H1 (cell line): ENCODE data around the gene VIPR1. TPM values are rescaled to one million over a fixed set of nuclear protein-coding genes. Genes with fewer than 3 reads are reported as not detected.

Source experiments
- CTCF ChIA-PET: fragments of 300-600 bp; sonication (Branson Sonifier 250); formaldehyde crosslinking; loops from one replicate; lab custom pipeline; 2021; ENCODE audit not compliant: partially characterized antibody; lab: Charles Lee
- POLR2A ChIA-PET: fragments of 300-600 bp; sonication (Branson Sonifier 250); formaldehyde crosslinking; loops from one replicate; lab custom pipeline; 2021; ENCODE audit warnings: inconsistent platforms; ENCODE audit not compliant: partially characterized antibody; lab: Charles Lee
- DNase-seq, 2 experiments: peaks; one replicate each; pipeline versions ENCODE4 v3.0.0 to v3.0.0-alpha.2; 2010 to 2022; ENCODE audit warnings: low spot score in 2 of 2, low read depth in 1 of 2, mixed read lengths in 1 of 2
- FAIRE-seq: peaks from 2 replicates; lab custom pipeline; 2011; peaks lifted over from hg19 to GRCh38; lab: Jason Lieb, UNC
- H2AFZ ChIP-seq: 2 replicates; pipeline ENCODE4 v1.8.1; 2012; ENCODE audit warnings: low read length, inconsistent platforms
- H2AK5ac ChIP-seq: 2 replicates; pipeline ENCODE4 v1.6.1; 2013; ENCODE audit warnings: low read depth, low read length
- H2BK120ac ChIP-seq: replicated peaks from 2 replicates; pipeline ENCODE3; 2013; ENCODE audit warnings: low read depth, low read length, inconsistent platforms
- H2BK12ac ChIP-seq: 2 replicates; pipeline ENCODE4 v1.6.1; 2013; ENCODE audit warnings: low read depth, low read length
- H2BK15ac ChIP-seq: 2 replicates; pipeline ENCODE4 v1.6.1; 2013; ENCODE audit warnings: low read length
- H2BK20ac ChIP-seq: 2 replicates; pipeline ENCODE4 v1.6.1; 2013; ENCODE audit warnings: low read length
- H2BK5ac ChIP-seq: 2 replicates; pipeline ENCODE4 v1.6.1; 2013; ENCODE audit warnings: low read depth, low read length
- H3K14ac ChIP-seq: 2 replicates; pipeline ENCODE4 v1.6.1; 2013; ENCODE audit warnings: inconsistent platforms; ENCODE audit not compliant: insufficient read length
- H3K18ac ChIP-seq: 2 replicates; pipeline ENCODE4 v1.6.1; 2013; ENCODE audit warnings: low read length; ENCODE audit errors: extremely low read depth
- H3K23ac ChIP-seq: 2 replicates; pipeline ENCODE4 v1.6.1; 2013; ENCODE audit warnings: inconsistent platforms; ENCODE audit not compliant: insufficient read length
- H3K23me2 ChIP-seq: 2 replicates; pipeline ENCODE4 v1.6.1; 2013; ENCODE audit warnings: low read depth, low read length
- H3K27ac ChIP-seq: 2 replicates; pipeline ENCODE4 v1.6.1; 2011; ENCODE audit warnings: low read depth, low read length, inconsistent platforms
- H3K27me3 ChIP-seq, 4 experiments: replicated peaks in 1 of 4; 1 replicate in 1 of 4; 2 replicates in 3 of 4; pipeline versions ENCODE4 v1.6.1 to v1.8.1; 2011 to 2013; ENCODE audit warnings: low read length in 3 of 4, mild to moderate bottlenecking in 3 of 4, inconsistent platforms in 2 of 4, mixed read lengths in 2 of 4, moderate library complexity in 1 of 4; ENCODE audit not compliant: control insufficient read depth in 3 of 4, insufficient read depth in 3 of 4; ENCODE audit errors: extremely low read depth in 1 of 4
- H3K36me3 ChIP-seq, 4 experiments: 2 replicates each; pipeline versions ENCODE4 v1.6.1 to v1.8.1; 2011 to 2013; ENCODE audit warnings: mild to moderate bottlenecking in 4 of 4, low read length in 3 of 4, moderate library complexity in 2 of 4, control low read depth in 1 of 4, inconsistent platforms in 1 of 4; ENCODE audit not compliant: insufficient read depth in 4 of 4, control insufficient read depth in 2 of 4
- H3K4ac ChIP-seq: replicated peaks from 2 replicates; pipeline ENCODE3; 2013; ENCODE audit warnings: low read length, low read depth, mixed read lengths, inconsistent platforms; ENCODE audit not compliant: insufficient read length
- H3K4me1 ChIP-seq, 4 experiments: replicated peaks in 1 of 4; 1 replicate in 1 of 4; 2 replicates in 3 of 4; pipeline versions ENCODE4 v1.6.1 to v1.8.1; 2011 to 2013; ENCODE audit warnings: low read length in 3 of 4, inconsistent platforms in 2 of 4, mixed read lengths in 1 of 4; ENCODE audit not compliant: insufficient read depth in 4 of 4, control insufficient read depth in 3 of 4
- H3K4me2 ChIP-seq, 2 experiments: 2 replicates each; pipeline versions ENCODE4 v1.6.1 to v1.8.1; 2011 to 2013; ENCODE audit warnings: low read depth in 2 of 2, low read length in 2 of 2, control low read depth in 1 of 2, inconsistent platforms in 1 of 2, mild to moderate bottlenecking in 1 of 2; ENCODE audit not compliant: insufficient read depth in 1 of 2
- H3K4me3 ChIP-seq, 4 experiments: fragments of 200-600, 300-600 bp in 1 of 4; sonication (generic), shearing (Covaris generic), sonication (Bioruptor Twin) in 1 of 4; 2 replicates each; pipeline versions ENCODE4 v1.5.1 to v1.8.1; 2011 to 2016; ENCODE audit warnings: low read length in 4 of 4, low read depth in 3 of 4, control low read depth in 2 of 4, inconsistent platforms in 2 of 4, mild to moderate bottlenecking in 2 of 4, mixed read lengths in 1 of 4, moderate library complexity in 1 of 4; ENCODE audit not compliant: insufficient read depth in 2 of 4; ENCODE audit errors: extremely low read depth in 1 of 4
- H3K56ac ChIP-seq: replicated peaks from 2 replicates; pipeline ENCODE3; 2013; ENCODE audit warnings: low read depth, mild to moderate bottlenecking, mixed read lengths, low read length, inconsistent platforms; ENCODE audit not compliant: insufficient read length
- H3K79me1 ChIP-seq: 2 replicates; pipeline ENCODE4 v1.6.1; 2013; ENCODE audit warnings: low read depth, low read length, control low read depth
- H3K79me2 ChIP-seq, 2 experiments: 2 replicates each; pipeline versions ENCODE4 v1.6.1 to v1.8.1; 2012 to 2013; ENCODE audit warnings: low read length in 2 of 2, mild to moderate bottlenecking in 2 of 2, inconsistent platforms in 1 of 2; ENCODE audit not compliant: insufficient read depth in 2 of 2, control insufficient read depth in 1 of 2
- H3K9ac ChIP-seq, 4 experiments: replicated peaks in 1 of 4; 1 replicate in 1 of 4; 2 replicates in 3 of 4; pipeline versions ENCODE4 v1.6.1 to v1.8.1; 2011 to 2013; ENCODE audit warnings: low read depth in 3 of 4, low read length in 3 of 4, control low read depth in 2 of 4, mild to moderate bottlenecking in 2 of 4, moderate library complexity in 2 of 4, inconsistent platforms in 1 of 4; ENCODE audit errors: extremely low read depth in 1 of 4
- H3K9me3 ChIP-seq, 2 experiments: 2 replicates each; pipeline versions ENCODE4 v1.6.1 to v1.8.1; 2012 to 2013; ENCODE audit warnings: mild to moderate bottlenecking in 2 of 2, moderate library complexity in 2 of 2, control low read depth in 1 of 2, inconsistent platforms in 1 of 2, low read depth in 1 of 2, low read length in 1 of 2, mixed read lengths in 1 of 2; ENCODE audit not compliant: insufficient read depth in 2 of 2
- H4K20me1 ChIP-seq, 2 experiments: replicated peaks in 1 of 2; 2 replicates each; pipeline versions ENCODE3 to v1.8.1; 2011 to 2013; ENCODE audit warnings: inconsistent platforms in 2 of 2, low read length in 2 of 2, mild to moderate bottlenecking in 1 of 2; ENCODE audit not compliant: insufficient read depth in 2 of 2, control insufficient read depth in 1 of 2
- H4K5ac ChIP-seq: 2 replicates; pipeline ENCODE4 v1.6.1; 2013; ENCODE audit warnings: low read length, low read depth, mixed read lengths, inconsistent platforms; ENCODE audit not compliant: insufficient read length
- H4K8ac ChIP-seq: 2 replicates; pipeline ENCODE4 v1.8.0; 2013; ENCODE audit warnings: mild to moderate bottlenecking, moderate library complexity, low read length, inconsistent platforms; ENCODE audit not compliant: insufficient read depth; ENCODE audit errors: extremely low read depth
- H4K91ac ChIP-seq: replicated peaks from 2 replicates; pipeline ENCODE3; 2013; ENCODE audit warnings: low read length, mixed read lengths, inconsistent platforms; ENCODE audit not compliant: insufficient read length
- BRCA1 ChIP-seq: IDR thresholded peaks from 2 replicates; pipeline ENCODE4 v1.6.1; 2012; ENCODE audit warnings: low read depth, low read length, improper control_type of control experiment
- CBX5 ChIP-seq: fragments of 300-800, 300-1000 bp; sonication (generic); IDR thresholded peaks from 2 replicates; pipeline ENCODE4 v1.7.1; 2016; ENCODE audit warnings: antibody characterized with exemption, low read length, low read depth
- CREB1 ChIP-seq: IDR thresholded peaks from 2 replicates; pipeline ENCODE4 v1.6.1; 2012; ENCODE audit warnings: inconsistent platforms
- CTBP2 ChIP-seq: IDR thresholded peaks from 2 replicates; pipeline ENCODE4 v1.7.0; 2011; ENCODE audit warnings: borderline replicate concordance, mild to moderate bottlenecking, moderate library complexity, mixed read lengths, low read length; ENCODE audit not compliant: insufficient read depth, insufficient read length
- EZH2 ChIP-seq: fragments of 200-600 bp; sonication (generic); IDR thresholded peaks from 2 replicates; pipeline ENCODE4 v1.7.1; 2012; ENCODE audit warnings: low read depth, mild to moderate bottlenecking, moderate library complexity, low read length, inconsistent platforms; ENCODE audit not compliant: severe bottlenecking
- FOSL1 ChIP-seq: IDR thresholded peaks from 2 replicates; pipeline ENCODE4 v1.6.1; 2011; ENCODE audit warnings: mild to moderate bottlenecking, low read depth, low read length, moderate library complexity; ENCODE audit not compliant: insufficient read depth
- HDAC2 ChIP-seq, 2 experiments: fragments of 300-600 bp in 1 of 2; sonication (generic) in 1 of 2; IDR thresholded peaks; 2 replicates each; pipeline ENCODE4 v1.6.1; 2011 to 2012; ENCODE audit warnings: low read depth in 2 of 2, low read length in 2 of 2, mild to moderate bottlenecking in 2 of 2, moderate library complexity in 2 of 2, borderline replicate concordance in 1 of 2, inconsistent platforms in 1 of 2
- HDAC6 ChIP-seq: IDR thresholded peaks from one replicate; pipeline ENCODE4 v1.7.1; 2012; ENCODE audit warnings: low read depth, mild to moderate bottlenecking, inconsistent platforms, low read length, moderate library complexity
- JUND ChIP-seq: IDR thresholded peaks from 2 replicates; pipeline ENCODE4 v1.6.1; 2011; ENCODE audit warnings: mild to moderate bottlenecking, improper control_type of control experiment, low read length
- POU5F1 ChIP-seq: IDR thresholded peaks from 2 replicates; pipeline ENCODE4 v1.6.1; 2011; ENCODE audit warnings: low read depth, mild to moderate bottlenecking, low read length, moderate library complexity
- SIRT6 ChIP-seq: IDR thresholded peaks from one replicate; pipeline ENCODE4 v1.7.1; 2012; ENCODE audit warnings: low read length, inconsistent platforms
- TCF12 ChIP-seq: IDR thresholded peaks from 2 replicates; pipeline ENCODE4 v1.6.1; 2011; ENCODE audit warnings: low read depth, mild to moderate bottlenecking, low read length
- WGBS, 2 experiments: shearing (Covaris generic) in 1 of 2; methylation state at CpG; one replicate each; pipeline versions ENCODE4 v1.1.6 to v1.1.7; 2013 to 2015; ENCODE audit warnings: low lambda C conversion rate in 2 of 2, mixed read lengths in 2 of 2, inconsistent platforms in 1 of 2, low coverage in 1 of 2, missing lambda C conversion rate in 1 of 2; ENCODE audit not compliant: insufficient replicate concordance in 2 of 2, insufficient coverage in 1 of 2, insufficient read length in 1 of 2; ENCODE audit errors: extremely low coverage in 1 of 2, missing lambda C conversion rate in 1 of 2; 5-methylcytosine and 5-hydroxymethylcytosine counted together
- polyA plus RNA-seq, 7 experiments: library from polyadenylated mRNA; depleted of rRNA in 3 of 7; stranded (reverse) in 5 of 7; unstranded in 2 of 7; fragments of >200 nt in 5 of 7; fragments of 200-250 nt in 2 of 7; gene quantifications; 1 replicate in 5 of 7; 2 replicates in 1 of 7; 4 replicates in 1 of 7; pipeline versions ENCODE4 v1.2.1 to v1.2.3, GENCODE V29; 2011 to 2013; ENCODE audit warnings: missing spikeins in 2 of 7, mixed read lengths in 2 of 7
- total RNA-seq: library from RNA; stranded (reverse); fragmentation: NEBNext Ultra II Directional; extraction: Animal tissue kit (Norgen Biotek cat#: 25700); gene quantifications from 2 replicates; pipeline ENCODE4 v1.2.1, GENCODE V29; 2021

The VIPR1 gene
- total and polyA plus RNA-seq, 2 of the 8 experiments (the other 6 are each of a cell fraction or from before 2014, with no cell fraction given), result 7.8 to 10.1 TPM

DNA sequence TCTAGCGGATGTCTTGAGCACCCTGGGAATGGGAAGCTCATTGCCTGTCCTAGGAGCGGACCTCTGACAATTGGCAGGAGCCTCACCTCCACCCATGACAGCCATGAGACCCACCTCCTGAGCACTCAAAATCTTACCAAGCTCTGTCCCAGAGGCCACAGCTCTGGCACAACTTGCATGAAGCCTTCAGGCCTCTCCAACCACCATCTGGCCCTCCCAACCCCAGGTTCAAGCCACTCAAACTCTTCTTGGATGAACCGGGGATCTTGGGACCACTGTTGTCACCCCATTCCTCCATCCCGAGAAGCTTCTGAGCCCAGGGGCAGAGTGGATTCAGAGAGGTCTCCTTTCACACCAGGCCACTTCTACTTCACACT lies 1.5 kb downstream of the VIPR1 start:
- H3K9me3 ChIP-seq, result no peaks in the 10 kb centered on the region
- TF ChIP-seq BRCA1, result no peak
- TF ChIP-seq SIRT6, result no peak
- no peak for TF ChIP-seq POU5F1
- no peak for TF ChIP-seq CBX5
- TF ChIP-seq FOSL1, result no peak
- no peak for TF ChIP-seq EZH2
- TF ChIP-seq CREB1, result no peak
- no peak for TF ChIP-seq HDAC2 (IDR thresholded peaks at IDR 0.05; ENCODE audit: borderline replicate concordance in 1 of 2, low read depth in 2 of 2, low read length in 2 of 2)
- no peak for TF ChIP-seq JUND
- no peak for TF ChIP-seq CTBP2
- TF ChIP-seq TCF12, result no peak
- no peak for TF ChIP-seq HDAC6
- peaks cover 19% of the 10 kb centered on the region for H3K23me2 ChIP-seq
- no peak overlapping the region for H2BK120ac ChIP-seq
- POLR2A ChIA-PET, result interaction anchor here (1.2 kb wide), 1 partner anchor 45 kb away, joined by 5 read pairs; no protein-coding TSS in a partner anchor
- no peak for FAIRE-seq
- H3K4ac ChIP-seq, result no peak overlapping the region
- H3K9ac ChIP-seq, result no peak overlapping the region
- no peak overlapping the region for H4K8ac ChIP-seq
- no peaks in the 10 kb centered on the region for H3K79me2 ChIP-seq
- H3K79me1 ChIP-seq, result no peaks in the 10 kb centered on the region
- H2BK15ac ChIP-seq, result no peak overlapping the region
- no peak overlapping the region for H2BK12ac ChIP-seq
- H4K20me1 ChIP-seq, result peaks cover 0 to 4% of the 10 kb centered on the region in 2 experiments
- H3K27ac ChIP-seq, result no peak overlapping the region
- peak in 1 of 2 experiments; percentile 28 for DNase-seq
- H2BK20ac ChIP-seq, result no peak overlapping the region
- WGBS, 2 experiments, result 89% methylated on average over 4 of the region's 4 CpGs; no CpG with 5 or more reads in 1 of the 2 experiments
- H3K4me2 ChIP-seq, result no peak overlapping the region; a peak in 1 of 4 replicates
- H4K91ac ChIP-seq, result no peak overlapping the region
- H3K4me1 ChIP-seq, result peaks cover 0 to 12% (median 2%) of the 10 kb centered on the region in 4 experiments; a peak in 3 of 7 replicates
- no peak overlapping the region for H2BK5ac ChIP-seq
- H3K36me3 ChIP-seq, result no peaks in the 10 kb centered on the region
- no peak overlapping the region for H4K5ac ChIP-seq
- H3K23ac ChIP-seq, result no peak overlapping the region
- peaks cover 0 to 43% (median 34%) of the 10 kb centered on the region in 4 experiments; a peak in 6 of 7 replicates for H3K27me3 ChIP-seq
- H3K56ac ChIP-seq, result no peak overlapping the region
- no peak overlapping the region for H2AK5ac ChIP-seq
- CTCF ChIA-PET, result interaction anchor here (0.6 to 4.5 kb wide), 7 partner anchors 9 to 403 kb away, joined by 3 to 52 read pairs (median 5); no protein-coding TSS in a partner anchor
- H3K18ac ChIP-seq, result no peak overlapping the region
- no peak overlapping the region for H3K4me3 ChIP-seq
- no peak overlapping the region for H2AFZ ChIP-seq
- H3K14ac ChIP-seq, result no peak overlapping the region
